NCI-H1694 (cell line): ENCODE results near the gene TAP1.
"Not testable (repeated sequence)": the region's sequence is repeated elsewhere in the genome, so short reads cannot be mapped to it uniquely, and the experiment has no call there.

ENCODE experiments used
- DNase-seq: peaks from one replicate; lab custom pipeline; 2025; lab: John Stamatoyannopoulos, UW

The TAP1 gene

GRCh38 chr6:32840604-32841246, 12.8 kb downstream of the TAP1 start:
- no peak for DNase-seq

GRCh38 chr6:32839356-32839755, 14.1 kb downstream of the TAP1 start:
- no peak for DNase-seq

- DNase-seq: peak; percentile 76
These were observed 15.2 kb downstream of the TAP1 start, which contains the start of gene TAP2 for GRCh38 chr6:32838114-32838958. TSS of gene TAP2 (minus strand) at chr6:32838739. CDS start at chr6:32838233, 506 bp downstream.

- no peak for DNase-seq
These were observed 15.8 kb downstream of the TAP1 start for GRCh38 chr6:32837651-32838113.

- no peak for DNase-seq
These were observed 16.6 kb downstream of the TAP1 start for GRCh38 chr6:32836873-32837272.

- DNase-seq: no peak
These were observed 18.2 kb downstream of the TAP1 start for GRCh38 chr6:32835167-32835893.

- no peak for DNase-seq
These were observed 19.8 kb downstream of the TAP1 start for GRCh38 chr6:32833664-32834063.

- no peak for DNase-seq
These were observed 21.0 kb downstream of the TAP1 start for GRCh38 chr6:32832535-32832934.

- no peak for DNase-seq
These were observed 22.6 kb downstream of the TAP1 start for GRCh38 chr6:32830936-32831335.

GRCh38 chr6:32830017-32830416, 23.5 kb downstream of the TAP1 start:
- no peak for DNase-seq

- DNase-seq: no peak
These were observed 24.0 kb downstream of the TAP1 start for GRCh38 chr6:32829495-32829894.

- DNase-seq: no peak
These were observed 26.5 kb downstream of the TAP1 start for GRCh38 chr6:32827025-32827424.

GRCh38 chr6:32825966-32826365, 27.5 kb downstream of the TAP1 start:
- no peak for DNase-seq

- DNase-seq: no peak
These were observed 33.8 kb downstream of the TAP1 start for GRCh38 chr6:32819729-32820128.

GRCh38 chr6:32818867-32819266, 34.6 kb downstream of the TAP1 start:
- no peak for DNase-seq

- no peak for DNase-seq
These were observed 36.7 kb downstream of the TAP1 start, which contains the start of gene HLA-DOB for GRCh38 chr6:32816746-32817204. TSS of gene HLA-DOB (minus strand) at chr6:32817002. CDS start at chr6:32816951, 51 bp downstream.

GRCh38 chr6:32815996-32816395, 37.5 kb downstream of the TAP1 start:
- no peak for DNase-seq

GRCh38 chr6:32815115-32815514, 38.4 kb downstream of the TAP1 start:
- DNase-seq: no peak

GRCh38 chr6:32814145-32814544, 39.4 kb downstream of the TAP1 start:
- DNase-seq: no peak

- DNase-seq: no peak
These were observed 44.3 kb downstream of the TAP1 start for GRCh38 chr6:32809171-32809570.

- no peak for DNase-seq
These were observed 46.4 kb downstream of the TAP1 start for GRCh38 chr6:32807020-32807580.

- DNase-seq: not testable (repeated sequence)
These were observed 48.1 kb downstream of the TAP1 start for GRCh38 chr6:32805404-32805803.
